Measurements from ENCODE around the gene LRP1B.

LRP1B gene

GRCh38 chr2:142041996-142042395, 88.8 kb downstream of the LRP1B start:
- no peak for TF ChIP-seq CTCF (IDR thresholded peaks at IDR 0.05; ENCODE audit: control extremely low read depth, extremely low read depth, low read depth, missing control alignments)
- ChIA-PET CTCF (interaction anchor here (1.3 kb wide), 1 partner anchor 9 kb away, joined by 4 read pairs; no protein-coding TSS in a partner anchor), POLR2A (no interaction called here)
- no peak for DNase-seq (ENCODE audit: extremely low spot score)

DNA sequence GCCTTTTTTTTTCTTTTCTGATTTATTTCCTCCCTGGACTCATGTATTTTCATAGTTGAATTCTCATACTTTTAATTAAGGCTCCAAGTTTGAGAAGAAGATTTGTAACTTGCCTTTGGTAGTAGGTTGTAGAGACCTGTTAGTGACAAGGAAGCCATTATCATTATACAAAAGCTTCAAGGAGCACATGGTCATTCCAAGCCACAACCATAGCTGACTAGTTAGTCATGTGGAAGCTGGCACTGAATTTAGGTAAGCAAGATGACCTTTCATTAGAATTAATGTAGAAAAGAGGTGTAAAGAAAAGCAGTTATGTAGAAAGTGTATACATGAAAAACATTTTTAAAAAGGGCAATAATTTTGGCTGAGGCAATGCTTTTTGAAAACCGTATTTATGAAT, 89.7 kb downstream of the LRP1B start:
- DNase-seq (ENCODE audit: extremely low spot score), result no peak
- CTCF ChIA-PET, result interaction anchor here (1.3 kb wide), 1 partner anchor 10 kb away, joined by 4 read pairs; no protein-coding TSS in a partner anchor
- POLR2A ChIA-PET, result no interaction called here
- TF ChIP-seq CTCF (IDR thresholded peaks at IDR 0.05; ENCODE audit: control extremely low read depth, extremely low read depth, low read depth, missing control alignments), result no peak

DNA sequence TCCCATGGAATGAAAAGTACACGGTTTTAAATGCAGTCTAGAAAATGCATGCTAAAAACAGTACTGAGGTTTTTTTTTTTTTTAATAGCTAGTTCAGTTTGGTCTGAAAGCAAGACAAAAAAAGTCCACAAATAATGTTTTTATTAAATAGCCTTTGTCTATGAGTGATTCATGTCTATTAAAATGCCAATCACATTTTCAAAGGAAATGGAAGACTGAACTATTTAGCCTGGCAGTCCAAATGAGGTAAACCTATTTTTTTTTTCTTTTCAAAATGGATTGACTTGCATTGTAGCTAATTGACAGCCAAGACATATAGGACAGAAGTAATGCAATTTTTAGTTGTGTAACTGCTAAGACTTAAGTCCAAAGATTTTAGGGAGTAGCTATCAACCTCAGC, 90.3 kb downstream of the LRP1B start:
- POLR2A ChIA-PET, result no interaction called here
- CTCF ChIA-PET, result no interaction called here
- no peak for TF ChIP-seq CTCF (IDR thresholded peaks at IDR 0.05; ENCODE audit: control extremely low read depth, extremely low read depth, low read depth, missing control alignments)
- no peak for DNase-seq (ENCODE audit: extremely low spot score)

- POLR2A ChIA-PET, result no interaction called here
- no peak for DNase-seq (ENCODE audit: extremely low spot score)
- TF ChIP-seq CTCF (IDR thresholded peaks at IDR 0.05; ENCODE audit: control extremely low read depth, extremely low read depth, low read depth, missing control alignments), result no peak
- CTCF ChIA-PET, result interaction anchor here (0.9 to 1.4 kb wide), 3 partner anchors 8 to 16 kb away, joined by 3 to 6 read pairs (median 3); no protein-coding TSS in a partner anchor
Observed at GRCh38 chr2:142038826-142039225, 92.0 kb downstream of the LRP1B start.

GRCh38 chr2:142037744-142038143, 93.1 kb downstream of the LRP1B start:
- no peak for TF ChIP-seq CTCF (IDR thresholded peaks at IDR 0.05; ENCODE audit: control extremely low read depth, extremely low read depth, low read depth, missing control alignments)
- ChIA-PET CTCF (interaction anchor here (0.8 to 1.4 kb wide), 3 partner anchors 9 to 12 kb away, joined by 3 to 6 read pairs (median 3); no protein-coding TSS in a partner anchor), POLR2A (no interaction called here)
- DNase-seq (ENCODE audit: extremely low spot score), result no peak

DNA sequence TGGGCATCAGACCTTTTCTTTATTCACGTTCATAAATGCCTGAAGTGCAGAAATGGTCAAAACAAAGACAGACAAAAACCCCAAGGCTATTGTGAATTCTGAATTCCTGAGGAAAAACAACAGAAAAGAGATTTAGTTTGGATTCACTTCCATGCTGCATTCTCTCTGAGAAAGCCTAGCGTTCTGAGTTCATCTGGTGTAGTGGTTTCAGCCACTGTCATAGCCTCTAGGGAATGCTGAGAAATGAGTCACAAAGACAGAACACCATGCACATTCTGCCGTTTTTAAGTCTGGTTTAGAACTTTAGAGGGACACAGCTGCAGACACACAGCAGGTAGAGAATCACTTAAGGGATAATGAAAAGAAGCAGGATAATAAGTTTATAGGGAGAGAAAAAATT, 93.8 kb downstream of the LRP1B start:
- CTCF ChIA-PET, result interaction anchor here (1.1 kb wide), 1 partner anchor 13 kb away, joined by 3 read pairs; no protein-coding TSS in a partner anchor
- POLR2A ChIA-PET, result no interaction called here
- TF ChIP-seq CTCF (IDR thresholded peaks at IDR 0.05; ENCODE audit: control extremely low read depth, extremely low read depth, low read depth, missing control alignments), result no peak
- no peak for DNase-seq (ENCODE audit: extremely low spot score)

Data from GM10248 (cell line).